Measurements from ENCODE around the gene TREM2.
A peak's percentile ranks its signal among the peaks of the same experiment; 100 is the strongest.

Gene TREM2

GRCh38 chr6:41204156-41204555 lies 41.2 kb upstream of the TREM2 start:
- DNase-seq: no peak
- Histone ChIP-seq H3F3A (ENCODE audit: insufficient read depth, low read length) (peaks cover 23% of the 10 kb centered on the region), H3K4me3 (ENCODE audit: low read length) (no peak overlapping the region), H2AFZ (ENCODE audit: low read length) (no peak overlapping the region), H3K4me1 (ENCODE audit: low read length) (peaks cover 30% of the 10 kb centered on the region), H3K36me3 (replicated peaks; ENCODE audit: insufficient read depth, low read length) (no peaks in the 10 kb centered on the region), H3K27me3 (replicated peaks; ENCODE audit: insufficient read depth, low read length) (no peaks in the 10 kb centered on the region), H3K4me2 (ENCODE audit: low read depth, low read length) (no peak overlapping the region), H3K9me2 (replicated peaks; ENCODE audit: insufficient read depth, low read length) (no peaks in the 10 kb centered on the region), H3K27ac (ENCODE audit: low read length) (no peak overlapping the region), H3K9me3 (replicated peaks; ENCODE audit: insufficient read depth, low read length) (no peaks in the 10 kb centered on the region), H3K9ac (ENCODE audit: low read length) (no peak overlapping the region), H4K20me1 (ENCODE audit: insufficient read depth, low read length) (no peaks in the 10 kb centered on the region), H3K79me2 (ENCODE audit: low read length) (no peaks in the 10 kb centered on the region)
- TF ChIP-seq EZH2phosphoT487 (IDR thresholded peaks at IDR 0.05; ENCODE audit: low read length) (no peak), CTCF (IDR thresholded peaks at IDR 0.05; ENCODE audit: low read length) (no peak)

GRCh38 chr6:41201764-41202173 lies 38.9 kb upstream of the TREM2 start:
- H3K4me2 ChIP-seq (ENCODE audit: low read depth, low read length): peak overlapping the region; percentile 73; the same call in 1 of the 2 replicates
- no peaks in the 10 kb centered on the region for H3K79me2 ChIP-seq (ENCODE audit: low read length)
- DNase-seq: no peak
- no peak overlapping the region; the same call in 1 of the 2 replicates for H3K9ac ChIP-seq (ENCODE audit: low read length)
- H3K27ac ChIP-seq (ENCODE audit: low read length): peak overlapping the region; percentile 91; the same call in 1 of the 2 replicates
- TF ChIP-seq CTCF (IDR thresholded peaks at IDR 0.05; ENCODE audit: low read length) (no peak), EZH2phosphoT487 (IDR thresholded peaks at IDR 0.05; ENCODE audit: low read length) (no peak), EZH2 (optimal IDR thresholded peaks at IDR 0.05; ENCODE audit: low read depth, low read length) (no peak)
- no peaks in the 10 kb centered on the region for H3K27me3 ChIP-seq (replicated peaks; ENCODE audit: insufficient read depth, low read length)
- no peaks in the 10 kb centered on the region for H3K9me3 ChIP-seq (replicated peaks; ENCODE audit: insufficient read depth, low read length)
- H4K20me1 ChIP-seq (ENCODE audit: insufficient read depth, low read length): no peaks in the 10 kb centered on the region
- peaks cover 32% of the 10 kb centered on the region for H3K4me1 ChIP-seq (ENCODE audit: low read length)
- peaks cover 25% of the 10 kb centered on the region for H3F3A ChIP-seq (ENCODE audit: insufficient read depth, low read length)
- no peaks in the 10 kb centered on the region for H3K36me3 ChIP-seq (replicated peaks; ENCODE audit: insufficient read depth, low read length)
- H3K4me3 ChIP-seq (ENCODE audit: low read length): no peak overlapping the region
- no peaks in the 10 kb centered on the region for H3K9me2 ChIP-seq (replicated peaks; ENCODE audit: insufficient read depth, low read length)
- H2AFZ ChIP-seq (ENCODE audit: low read length): 0 out of 2 replicates have a peak overlapping the region, but pooled peaks have one; percentile 64

GRCh38 chr6:41200901-41201763 lies 38.2 kb upstream of the TREM2 start, which contains the start of gene TREML2:
TSS of gene TREML2 (minus strand) at chr6:41201149. CDS start at chr6:41201008, 141 bp downstream.
- peak; percentile 20 for DNase-seq
- Histone ChIP-seq H3F3A (ENCODE audit: insufficient read depth, low read length) (peaks cover 25% of the 10 kb centered on the region), H3K4me2 (ENCODE audit: low read depth, low read length) (peak within 1 kb of the TSS; percentile 73), H2AFZ (ENCODE audit: low read length) (peak within 1 kb of the TSS; percentile 64), H3K9me2 (replicated peaks; ENCODE audit: insufficient read depth, low read length) (no peaks in the 10 kb centered on the region), H4K20me1 (ENCODE audit: insufficient read depth, low read length) (no peaks in the 10 kb centered on the region), H3K79me2 (ENCODE audit: low read length) (no peaks in the 10 kb centered on the region), H3K27ac (ENCODE audit: low read length) (peak within 1 kb of the TSS; percentile 91), H3K27me3 (replicated peaks; ENCODE audit: insufficient read depth, low read length) (no peaks in the 10 kb centered on the region), H3K9ac (ENCODE audit: low read length) (peak within 1 kb of the TSS; percentile 61), H3K4me3 (ENCODE audit: low read length) (peak within 1 kb of the TSS; percentile 57), H3K4me1 (ENCODE audit: low read length) (peaks cover 32% of the 10 kb centered on the region), H3K36me3 (replicated peaks; ENCODE audit: insufficient read depth, low read length) (no peaks in the 10 kb centered on the region), H3K9me3 (replicated peaks; ENCODE audit: insufficient read depth, low read length) (no peaks in the 10 kb centered on the region)
- TF ChIP-seq EZH2phosphoT487 (IDR thresholded peaks at IDR 0.05; ENCODE audit: low read length) (no peak), CTCF (IDR thresholded peaks at IDR 0.05; ENCODE audit: low read length) (no peak)

All from MM.1S (cell line).